Spinal cord (tissue), 10 donors: ENCODE measurements around the gene PTCH1. TPM values are rescaled to one million over a fixed set of nuclear protein-coding genes. Genes with fewer than 3 reads are reported as not detected.

Experiments
- DNase-seq, 6 donors: peaks; one replicate each; pipeline versions ENCODE4 v3.0.0 to v3.0.0-alpha.2; 2013 to 2015; ENCODE audit warnings: low spot score in 6 of 6, low read depth in 4 of 6
- H3K27ac ChIP-seq: one replicate; pipeline ENCODE4 v1.5.1; 2013; ENCODE audit warnings: low read depth, low read length, control low read depth
- H3K27me3 ChIP-seq: one replicate; pipeline ENCODE4 v1.6.1; 2013; ENCODE audit warnings: low read length; ENCODE audit not compliant: control insufficient read depth, insufficient read depth
- H3K36me3 ChIP-seq: one replicate; pipeline ENCODE4 v1.6.1; 2013; ENCODE audit warnings: low read length; ENCODE audit not compliant: control insufficient read depth, insufficient read depth
- H3K4me1 ChIP-seq: one replicate; pipeline ENCODE4 v1.6.1; 2013; ENCODE audit warnings: low read length; ENCODE audit not compliant: control insufficient read depth, insufficient read depth
- H3K4me3 ChIP-seq: one replicate; pipeline ENCODE4 v1.5.1; 2013; ENCODE audit warnings: low read depth, low read length, control low read depth
- H3K9me3 ChIP-seq: one replicate; pipeline ENCODE4 v1.6.1; 2013; ENCODE audit warnings: low read length; ENCODE audit not compliant: control insufficient read depth, insufficient read depth
- WGBS: methylation state at CpG from one replicate; pipeline ENCODE4 v1.1.5; 2013; ENCODE audit warnings: missing lambda C conversion rate; ENCODE audit not compliant: insufficient coverage; 5-methylcytosine and 5-hydroxymethylcytosine counted together
- polyA plus RNA-seq, 2 donors: library from polyadenylated mRNA; unstranded; fragments of 120-200 nt; gene quantifications; one replicate each; pipeline ENCODE4 v1.2.1, GENCODE V29; 2013; ENCODE audit not compliant: insufficient read length in 2 of 2
- total RNA-seq, 2 donors: library from RNA; depleted of rRNA in 1 of 2; stranded (reverse); fragments of 120-200 nt in 1 of 2; fragments of >200 nt in 1 of 2; gene quantifications; one replicate each; pipeline versions ENCODE4 v1.2.3 to v1.2.4, GENCODE V29; 2013 to 2014
- donor health status: healthy.

PTCH1 gene
- total and polyA plus RNA-seq, 4 donors, result 24.2 to 76.7 (median 45.2) TPM

DNA sequence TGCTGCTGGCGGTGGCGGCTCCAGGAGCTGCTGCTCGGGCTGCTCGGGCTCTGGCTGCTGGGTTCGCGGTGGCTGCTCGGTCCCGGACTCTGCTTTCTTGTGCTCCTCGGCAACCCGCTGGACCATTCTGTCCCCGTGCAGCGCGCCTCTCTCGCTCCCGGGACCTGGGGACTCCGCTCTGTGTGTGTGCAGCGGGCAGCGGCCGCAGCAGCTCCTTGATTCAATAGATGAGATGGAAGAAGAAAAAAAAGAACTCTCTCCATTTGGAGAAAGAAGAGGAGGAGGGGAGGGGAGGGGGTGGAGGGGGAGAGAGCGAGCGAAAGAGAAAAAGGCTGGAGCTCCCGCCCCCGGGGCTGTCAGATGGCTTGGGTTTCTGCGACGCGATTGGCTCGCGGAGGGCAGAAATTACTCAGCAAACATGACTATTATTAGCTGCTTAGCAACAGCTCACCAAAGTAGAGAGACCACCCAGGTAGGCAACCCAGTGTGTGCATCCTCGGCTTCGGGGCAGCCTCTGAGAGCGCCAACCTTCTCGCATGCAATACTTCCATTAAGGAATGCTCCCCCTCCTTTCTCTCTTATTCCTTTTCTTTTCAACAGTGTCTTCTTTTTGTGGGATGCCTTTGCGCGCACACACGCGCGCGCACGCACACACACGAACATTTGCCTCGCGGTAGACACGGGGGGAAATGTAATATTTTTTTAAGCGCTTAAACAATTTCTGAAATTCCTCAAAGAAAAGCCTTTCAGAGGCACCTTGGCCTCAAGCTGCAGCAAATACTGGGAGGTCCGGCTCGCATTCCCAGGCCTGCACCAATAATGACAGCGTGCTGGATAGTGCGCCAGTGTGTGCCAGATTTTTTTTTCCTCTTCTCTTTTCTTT, 7.6 kb downstream of the PTCH1 start:
- DNase-seq, result peak in 4 of 6 donors; percentile 90 to 99 (median 96)
- Histone ChIP-seq H3K27me3 (no peaks in the 10 kb centered on the region), H3K9me3 (no peaks in the 10 kb centered on the region), H3K4me1 (peaks cover 19% of the 10 kb centered on the region), H3K27ac (peak overlapping the region; percentile 95), H3K36me3 (peaks cover 11% of the 10 kb centered on the region), H3K4me3 (peak overlapping the region; percentile 80)
- WGBS, result 0% methylated on average over 32 of the region's 48 CpGs

DNA sequence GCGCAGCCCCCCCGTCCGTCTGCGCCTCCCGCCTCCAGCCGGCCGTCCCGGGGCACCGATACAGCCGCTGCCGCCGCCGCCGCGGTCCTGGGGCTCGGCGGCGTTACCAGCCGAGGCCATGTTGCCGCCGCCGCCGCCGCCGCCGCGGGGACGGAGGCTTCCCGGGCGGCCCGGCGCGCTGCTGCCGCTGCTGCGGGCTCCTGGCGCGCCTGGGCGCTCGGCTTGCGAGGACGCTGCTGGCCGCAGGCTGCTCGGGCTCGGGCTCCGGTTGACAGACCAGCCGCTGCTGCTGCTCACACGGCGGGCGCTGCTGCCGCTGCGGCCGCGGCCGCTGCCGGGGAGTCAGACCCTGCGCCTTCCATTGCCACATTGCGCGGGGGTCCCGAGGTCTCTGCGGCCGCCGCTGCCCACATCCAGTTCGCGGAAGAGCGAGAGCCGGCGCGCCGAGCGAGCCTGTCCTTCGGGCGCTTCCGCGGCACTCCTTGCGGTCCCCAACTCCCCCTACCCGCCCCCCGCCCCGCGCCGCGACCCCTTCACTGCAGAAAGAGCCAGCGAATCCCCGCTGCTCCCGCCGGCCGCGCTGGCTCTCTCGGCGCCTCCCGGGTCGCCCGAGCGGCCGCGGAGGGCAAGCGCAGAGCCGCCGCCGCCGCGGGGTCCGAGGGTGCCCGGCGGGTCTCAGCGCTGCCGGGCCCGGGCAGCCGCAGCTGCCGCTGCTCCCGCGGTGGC, 8.4 kb downstream of the PTCH1 start:
- Histone ChIP-seq H3K9me3 (no peaks in the 10 kb centered on the region), H3K4me3 (peak overlapping the region; percentile 80), H3K27ac (peak overlapping the region; percentile 94), H3K4me1 (peaks cover 15% of the 10 kb centered on the region), H3K27me3 (no peaks in the 10 kb centered on the region), H3K36me3 (peaks cover 11% of the 10 kb centered on the region)
- peak in 1 of 6 donors; percentile 51 for DNase-seq
- 0% methylated on average over 101 of the region's 111 CpGs for WGBS

DNA sequence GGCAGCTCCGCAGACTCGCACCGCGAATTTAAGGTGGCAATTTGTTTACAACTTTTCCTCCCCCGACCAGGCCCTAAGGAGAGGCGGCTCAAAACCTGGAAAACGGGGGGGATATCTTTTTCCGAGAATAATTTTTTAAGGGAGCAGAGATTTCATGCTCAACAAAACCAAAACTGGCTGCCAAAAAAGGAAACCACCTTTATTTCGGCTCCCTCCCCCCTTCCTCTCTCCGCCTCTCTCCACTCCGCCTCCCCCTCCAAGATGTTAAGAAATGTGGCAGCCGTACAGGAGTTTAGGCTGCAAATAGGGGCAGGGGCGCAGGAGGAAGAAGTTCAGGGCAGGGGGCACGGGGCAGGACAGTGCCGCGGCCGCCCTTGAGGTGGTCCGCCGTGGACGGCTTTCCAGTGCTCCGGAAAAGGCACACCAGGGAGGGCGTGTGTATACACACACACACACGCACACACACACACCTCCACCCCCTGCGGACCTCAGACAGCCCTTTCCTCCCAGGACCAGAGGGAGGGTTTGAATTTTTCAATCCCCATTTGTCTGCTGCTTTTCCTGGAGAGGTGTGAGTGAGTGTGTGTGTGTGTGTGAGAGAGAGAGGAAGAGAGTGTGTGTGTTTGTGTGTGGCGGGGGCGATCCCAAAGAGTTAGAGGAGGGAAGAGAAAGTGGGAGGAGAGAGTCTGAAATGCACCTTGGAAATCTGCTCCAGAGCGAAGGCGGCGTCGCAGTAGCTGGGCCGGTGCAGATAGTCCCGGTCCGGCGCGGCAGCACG, 9.1 kb downstream of the PTCH1 start:
- Histone ChIP-seq H3K27me3 (no peaks in the 10 kb centered on the region), H3K36me3 (peaks cover 11% of the 10 kb centered on the region), H3K9me3 (no peaks in the 10 kb centered on the region), H3K27ac (peak overlapping the region; percentile 94), H3K4me1 (peaks cover 13% of the 10 kb centered on the region), H3K4me3 (peak overlapping the region; percentile 80)
- WGBS, result under 1% methylated on average over 12 of the region's 36 CpGs
- peak in 2 of 6 donors; percentile 86 for DNase-seq

DNA sequence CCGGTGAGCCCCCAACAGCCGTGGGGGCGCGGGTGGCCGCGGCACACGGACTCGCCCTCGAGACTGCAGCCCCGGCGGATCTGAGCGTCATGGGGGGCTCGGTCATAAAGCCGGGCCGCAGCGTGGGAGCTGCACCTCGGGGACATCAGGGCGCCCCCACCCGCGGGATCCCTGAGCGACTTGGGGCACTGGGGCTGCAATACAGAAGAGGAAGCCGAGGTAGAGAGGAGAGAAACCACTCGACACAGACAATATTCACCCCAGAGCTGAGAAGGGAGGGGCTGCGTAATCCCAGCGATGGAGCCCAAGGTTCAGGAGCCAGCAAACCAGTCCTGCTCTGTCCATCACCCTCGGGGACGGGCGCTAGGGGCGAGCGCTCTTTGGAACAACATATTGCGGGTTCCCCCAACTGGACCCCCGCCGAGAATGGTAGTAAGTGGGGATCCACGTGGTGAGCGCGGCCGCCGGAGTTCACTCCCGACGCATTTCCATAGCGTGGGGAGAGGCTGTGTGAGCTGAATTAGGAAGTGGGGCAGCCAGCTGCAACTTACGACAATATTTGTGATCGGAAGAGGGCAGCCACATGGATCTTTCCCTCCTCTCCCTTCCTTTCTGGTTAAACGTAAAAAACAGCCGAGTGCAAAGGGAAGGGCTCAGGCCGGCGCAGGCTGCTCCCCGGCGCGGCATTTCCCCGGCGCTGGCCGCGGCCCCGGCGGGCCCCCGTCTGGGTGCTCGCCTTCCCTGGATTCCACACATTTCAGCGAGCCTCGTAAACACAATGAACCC, 9.9 kb downstream of the PTCH1 start:
- H3K4me3 ChIP-seq, result peak overlapping the region; percentile 80
- peak in 2 of 6 donors; percentile 86 to 90 for DNase-seq
- peaks cover 8% of the 10 kb centered on the region for H3K4me1 ChIP-seq
- no peaks in the 10 kb centered on the region for H3K9me3 ChIP-seq
- H3K36me3 ChIP-seq, result peaks cover 11% of the 10 kb centered on the region
- no peaks in the 10 kb centered on the region for H3K27me3 ChIP-seq
- 0% methylated on average over 59 of the region's 60 CpGs for WGBS
- H3K27ac ChIP-seq, result peak overlapping the region; percentile 94

DNA sequence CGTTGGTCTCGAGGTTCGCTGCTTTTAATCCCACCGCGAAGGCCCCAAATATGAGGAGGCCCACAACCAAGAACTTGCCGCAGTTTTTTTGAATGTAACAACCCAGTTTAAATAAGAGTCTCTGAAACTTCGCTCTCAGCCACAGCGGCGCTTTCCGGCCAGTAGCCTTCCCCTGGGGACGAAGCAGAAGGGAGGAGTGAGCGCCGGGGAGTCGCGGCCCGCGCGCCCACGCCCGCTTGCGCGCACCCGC, 10.4 kb downstream of the PTCH1 start:
- Histone ChIP-seq H3K27ac (peak overlapping the region; percentile 94), H3K9me3 (no peaks in the 10 kb centered on the region), H3K4me3 (peak overlapping the region; percentile 80), H3K36me3 (peaks cover 11% of the 10 kb centered on the region), H3K27me3 (no peaks in the 10 kb centered on the region), H3K4me1 (peaks cover 8% of the 10 kb centered on the region)
- DNase-seq, result peak in 2 of 6 donors; percentile 67 to 74
- 0% methylated on average over 23 of the region's 23 CpGs for WGBS

DNA sequence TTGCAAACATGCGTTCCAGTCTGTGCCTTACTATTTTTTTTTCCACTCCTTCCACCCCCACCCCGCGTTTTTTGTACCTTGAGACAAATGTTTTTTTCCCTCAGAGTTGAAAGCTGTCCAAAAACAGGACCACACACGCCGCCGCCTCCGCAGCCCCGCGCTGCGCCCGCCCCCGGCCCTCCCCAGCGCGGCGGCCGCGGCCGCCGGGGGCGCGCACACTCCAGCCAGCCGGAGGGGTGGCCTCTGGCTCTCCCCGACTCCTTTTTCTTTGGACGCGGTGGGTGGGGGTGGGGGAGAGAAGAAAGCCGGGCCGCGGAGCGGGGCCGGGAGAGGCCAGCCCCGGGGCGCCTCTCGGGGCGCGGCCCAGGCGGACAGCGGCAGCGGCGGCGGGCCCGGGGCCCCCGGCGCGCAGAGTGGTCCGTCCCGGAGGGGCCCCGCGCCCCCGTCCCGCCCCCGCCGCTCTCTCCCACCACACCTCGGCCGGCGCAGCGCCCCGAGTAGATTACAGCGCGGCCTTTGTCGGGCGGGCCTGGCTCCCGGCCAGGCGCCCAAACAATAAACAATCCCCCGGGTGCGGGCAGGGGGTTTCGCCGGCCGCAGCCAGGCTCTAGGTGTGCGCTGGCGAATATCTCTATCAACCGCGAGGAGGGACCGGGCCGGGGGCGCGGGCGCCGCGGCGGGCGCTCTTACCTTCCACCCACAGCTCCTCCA, 10.9 kb downstream of the PTCH1 start:
- H3K4me3 ChIP-seq, result peak overlapping the region; percentile 80
- peak in 2 of 6 donors; percentile 85 to 91 for DNase-seq

DNA sequence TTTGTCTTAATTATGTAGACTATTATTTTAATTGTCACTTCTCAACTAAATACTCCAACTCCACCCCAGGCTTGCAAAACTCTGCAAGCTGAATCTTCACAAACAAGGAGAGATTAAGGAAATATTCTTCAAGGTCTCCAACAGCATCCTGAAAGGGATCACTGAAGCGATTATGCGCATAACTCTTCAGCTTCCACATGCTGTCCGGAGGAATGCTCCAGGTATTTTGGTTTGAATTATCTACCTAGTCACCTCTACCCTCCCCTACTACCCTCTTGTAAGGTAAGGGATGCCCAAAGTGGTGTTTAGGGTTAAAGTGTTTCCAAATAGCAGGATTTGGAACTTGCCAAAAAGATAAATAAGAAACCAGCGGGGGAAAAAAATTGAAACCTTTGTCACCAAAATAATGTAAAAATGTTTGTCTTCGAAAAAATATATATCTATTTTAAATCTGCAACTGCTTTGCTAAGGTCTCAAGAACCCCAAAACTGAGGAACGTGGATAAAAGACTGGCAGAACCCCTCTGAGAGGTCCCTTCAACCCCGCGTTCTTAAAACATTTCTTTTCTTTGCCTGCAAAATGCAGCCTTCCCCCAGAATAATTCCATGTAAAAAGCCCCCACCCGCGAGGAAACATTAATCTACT, 11.6 kb downstream of the PTCH1 start:
- no peaks in the 10 kb centered on the region for H3K9me3 ChIP-seq
- peaks cover 12% of the 10 kb centered on the region for H3K4me1 ChIP-seq
- DNase-seq, result no peak
- peak overlapping the region; percentile 80 for H3K4me3 ChIP-seq
- H3K36me3 ChIP-seq, result peaks cover 11% of the 10 kb centered on the region
- H3K27me3 ChIP-seq, result no peaks in the 10 kb centered on the region
- peak overlapping the region; percentile 80 for H3K27ac ChIP-seq
- 0% methylated on average over 5 of the region's 10 CpGs for WGBS

More for the DNA sequence above, 10.9 kb downstream of the PTCH1 start:
- Histone ChIP-seq H3K9me3 (no peaks in the 10 kb centered on the region), H3K27ac (peak overlapping the region; percentile 94), H3K36me3 (peaks cover 11% of the 10 kb centered on the region), H3K27me3 (no peaks in the 10 kb centered on the region), H3K4me1 (peaks cover 8% of the 10 kb centered on the region)
- WGBS, result 0% methylated on average over 72 of the region's 81 CpGs
